Stimulated activated CD4-positive, alpha-beta T cell treated with anti-CD3 and anti-CD28 coated beads, Interleukin-15, amount 100 ng/mL, for 48 hours (primary cell): Measurements from ENCODE around the gene RSPRY1.
"Not testable (repeated sequence)": the region's sequence is repeated elsewhere in the genome, so short reads cannot be mapped to it uniquely, and the experiment has no call there.

Experiments used
- DNase-seq, 2 donors: peaks; one replicate each; pipeline ENCODE4 v3.0.0-alpha.2; 2020; ENCODE audit warnings: low read depth in 2 of 2

RSPRY1 gene

GRCh38 chr16:57186872-57187854 is 1.0 kb downstream of the RSPRY1 start:
- DNase-seq: no peak

DNA sequence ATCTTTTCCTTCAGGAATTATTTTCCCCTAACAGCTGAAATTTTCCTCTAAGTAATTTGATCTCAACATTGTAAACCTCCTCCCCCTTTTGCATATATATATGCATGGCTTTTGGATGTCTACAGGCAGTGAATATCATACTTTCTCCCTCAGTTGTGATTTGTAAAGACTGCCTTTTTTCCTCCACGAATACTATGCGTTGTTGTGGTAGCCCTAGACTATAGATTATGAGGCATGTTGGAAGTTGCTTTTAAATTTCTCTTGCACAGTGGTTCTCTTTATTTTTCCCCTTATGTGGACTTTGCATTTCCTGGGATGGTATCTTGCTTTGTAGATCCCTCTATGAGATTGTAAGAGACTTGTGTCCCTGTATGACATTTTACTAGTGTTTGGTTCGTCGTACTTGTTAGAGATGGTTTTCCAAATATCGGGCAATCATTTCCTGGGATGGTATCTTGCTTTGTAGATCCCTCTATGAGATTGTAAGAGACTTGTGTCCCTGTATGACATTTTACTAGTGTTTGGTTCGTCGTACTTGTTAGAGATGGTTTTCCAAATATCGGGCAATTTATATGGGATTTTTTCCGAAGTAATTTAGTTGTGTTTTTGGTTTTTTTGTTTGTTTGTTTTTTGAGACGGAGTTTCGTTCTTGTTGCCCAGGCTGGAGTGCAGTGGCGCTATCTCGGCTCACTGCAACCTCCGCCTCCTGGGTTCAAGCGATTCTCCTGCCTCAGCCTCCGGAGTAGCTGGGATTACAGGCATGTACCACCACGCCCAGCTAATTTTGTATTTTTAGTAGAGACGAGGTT is 2.0 kb downstream of the RSPRY1 start:
- DNase-seq: not testable (repeated sequence)

DNA sequence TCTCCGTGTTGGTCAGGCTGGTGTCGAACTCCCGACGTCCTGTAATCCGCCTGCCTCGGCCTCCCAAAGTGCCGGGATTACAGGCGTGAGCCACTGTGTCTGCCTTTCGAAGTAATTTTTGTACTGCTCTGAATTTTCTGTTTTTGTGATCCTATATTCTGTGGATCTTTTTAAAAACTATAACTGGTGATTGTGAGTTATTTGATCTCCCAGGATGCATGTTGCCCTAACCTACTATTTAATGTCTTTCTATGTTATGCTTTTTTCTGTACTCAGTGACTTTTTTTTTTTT is 2.5 kb downstream of the RSPRY1 start:
- DNase-seq: no peak

GRCh38 chr16:57189527-57189926 is 3.4 kb downstream of the RSPRY1 start:
- not testable (repeated sequence) for DNase-seq

GRCh38 chr16:57190136-57190535 is 4.0 kb downstream of the RSPRY1 start:
- DNase-seq: no peak

DNA sequence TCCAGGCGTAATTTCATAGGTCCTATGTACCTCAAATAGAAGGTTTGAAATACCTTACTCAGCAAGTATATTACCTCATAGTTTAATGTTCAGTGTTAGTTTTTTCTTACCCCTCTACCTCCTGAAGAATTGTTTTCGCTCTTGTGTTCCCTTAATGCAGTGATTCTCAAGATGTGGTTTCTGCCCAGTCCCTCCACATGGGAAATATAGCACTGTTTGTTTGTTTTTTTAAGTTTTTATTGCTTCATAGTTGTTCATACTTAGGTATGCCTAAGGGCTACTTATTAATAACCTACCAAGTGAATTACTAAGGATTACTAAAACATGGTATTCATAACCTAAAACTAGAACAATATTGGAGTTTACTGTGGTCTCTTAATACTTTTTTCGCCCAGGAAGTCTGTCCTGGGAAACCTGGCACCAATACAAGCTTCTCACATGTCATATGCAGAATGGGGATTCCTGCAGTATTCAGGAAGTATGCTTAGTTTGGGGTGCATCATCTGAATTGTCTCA is 5.0 kb downstream of the RSPRY1 start:
- DNase-seq: no peak

- DNase-seq: no peak
Observed at GRCh38 chr16:57192146-57192545, 6.0 kb downstream of the RSPRY1 start.

- DNase-seq: no peak
Observed at GRCh38 chr16:57192720-57193486, 6.8 kb downstream of the RSPRY1 start.

DNA sequence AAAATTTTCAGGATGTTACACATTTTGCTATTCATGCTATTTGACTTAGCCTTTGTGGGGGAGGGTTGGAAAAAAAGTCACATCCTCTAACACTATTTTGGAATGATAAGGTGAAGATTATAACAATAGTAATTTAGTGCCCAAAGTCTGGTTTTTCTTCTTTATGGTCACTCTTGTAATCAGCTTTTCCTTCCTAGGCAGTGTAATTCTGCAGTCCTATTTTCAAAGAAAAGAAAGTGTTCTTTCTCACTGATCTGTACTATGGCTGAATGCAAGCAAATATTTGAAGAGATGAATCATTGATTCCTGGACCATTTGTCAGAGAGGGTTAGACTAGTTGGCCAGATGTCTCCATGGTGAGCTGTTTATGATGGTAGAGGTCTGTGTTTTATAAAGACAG is 8.4 kb downstream of the RSPRY1 start:
- no peak for DNase-seq

DNA sequence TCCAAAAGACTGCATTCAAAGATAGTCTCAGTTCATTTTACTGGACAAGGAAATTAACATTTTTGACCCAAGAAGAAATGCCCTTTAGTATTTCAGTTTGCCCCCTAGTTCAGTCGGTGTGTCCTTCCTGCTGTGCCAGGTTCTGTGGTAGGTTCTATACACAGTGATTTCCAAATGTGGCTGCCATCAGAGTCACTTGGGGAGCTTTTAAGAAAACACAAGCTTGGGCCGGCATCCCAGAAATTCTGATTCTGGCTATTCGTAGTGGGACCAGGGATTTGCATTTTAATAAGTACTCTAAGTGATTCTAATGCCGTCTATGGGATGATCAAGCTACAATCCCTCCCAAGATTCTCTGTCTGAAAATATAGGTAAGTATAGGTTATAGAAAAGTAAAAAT is 10.2 kb downstream of the RSPRY1 start:
- DNase-seq: no peak

- DNase-seq: no peak
Observed at GRCh38 chr16:57196753-57197152, 10.6 kb downstream of the RSPRY1 start.

DNA sequence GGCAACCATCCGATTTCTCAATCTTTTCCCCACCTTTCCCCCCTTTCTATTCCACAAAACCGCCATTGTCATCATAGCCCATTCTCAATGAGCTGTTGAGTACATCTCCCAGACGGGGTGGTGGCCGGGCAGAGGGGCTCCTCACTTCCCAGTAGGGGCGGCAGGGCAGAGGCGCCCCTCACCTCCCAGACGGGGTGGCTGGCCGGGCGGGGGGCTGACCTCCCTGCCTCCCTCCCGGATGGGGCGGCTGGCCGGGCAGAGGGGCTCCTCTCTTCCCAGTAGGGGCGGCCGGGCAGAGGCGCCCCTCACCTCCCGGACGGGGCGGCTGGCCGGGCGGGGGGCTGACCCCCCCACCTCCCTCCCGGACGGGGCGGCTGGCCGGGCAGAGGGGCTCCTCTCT is 14.2 kb downstream of the RSPRY1 start:
- not testable (repeated sequence) for DNase-seq

DNA sequence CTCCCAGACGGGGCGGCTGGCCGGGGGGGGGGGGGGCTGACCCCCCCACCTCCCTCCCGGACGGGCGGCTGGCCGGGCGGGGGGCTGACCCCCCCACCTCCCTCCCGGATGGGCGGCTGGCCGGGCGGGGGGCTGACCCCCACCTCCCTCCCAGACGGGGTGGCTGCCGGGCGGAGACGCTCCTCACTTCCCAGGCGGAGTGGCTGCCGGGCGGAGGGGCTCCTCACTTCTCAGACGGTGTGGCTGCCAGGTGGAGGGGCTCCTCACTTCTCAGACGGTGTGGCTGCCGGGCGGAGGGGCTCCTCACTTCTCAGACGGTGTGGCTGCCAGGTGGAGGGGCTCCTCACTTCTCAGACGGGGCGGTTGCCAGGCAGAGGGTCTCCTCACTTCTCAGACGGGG is 14.8 kb downstream of the RSPRY1 start:
- DNase-seq: not testable (repeated sequence)

DNA sequence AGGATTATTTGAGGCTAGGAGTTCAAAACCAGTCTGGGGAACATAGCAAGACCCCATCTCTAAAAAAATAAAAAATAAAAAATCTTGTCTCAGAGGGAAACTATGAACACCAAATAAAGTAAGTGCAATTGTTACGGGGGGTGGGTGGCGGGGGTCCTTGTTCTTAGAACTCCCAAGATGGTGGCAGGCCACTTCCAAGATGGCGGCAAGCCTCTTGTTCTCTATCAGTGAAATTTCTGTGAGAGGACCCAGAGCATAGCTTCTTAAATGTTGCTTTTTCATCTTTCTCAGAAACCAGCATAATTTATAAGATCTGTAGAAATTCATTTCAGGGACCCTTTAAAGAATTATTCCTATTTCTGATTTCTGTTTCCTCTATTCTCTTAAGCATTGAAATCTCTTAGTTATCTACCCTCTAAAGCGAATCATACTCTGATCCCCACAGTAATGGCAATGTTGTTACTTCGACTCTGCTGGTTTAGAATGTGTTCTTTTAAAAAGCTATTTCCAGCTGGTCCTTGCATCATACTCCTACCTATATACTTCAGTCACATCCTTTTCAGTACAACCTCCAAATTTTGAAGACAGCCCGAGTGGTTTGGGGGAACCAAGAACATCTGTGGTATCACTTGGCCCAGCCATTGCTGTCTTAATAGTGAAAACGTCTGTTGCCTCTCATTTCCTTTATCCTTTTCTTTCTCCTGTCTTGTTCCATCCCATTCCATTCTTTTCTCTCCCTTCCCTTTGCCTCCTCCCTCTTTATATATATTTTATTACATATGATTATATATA is 16.2 kb downstream of the RSPRY1 start:
- no peak for DNase-seq

DNA sequence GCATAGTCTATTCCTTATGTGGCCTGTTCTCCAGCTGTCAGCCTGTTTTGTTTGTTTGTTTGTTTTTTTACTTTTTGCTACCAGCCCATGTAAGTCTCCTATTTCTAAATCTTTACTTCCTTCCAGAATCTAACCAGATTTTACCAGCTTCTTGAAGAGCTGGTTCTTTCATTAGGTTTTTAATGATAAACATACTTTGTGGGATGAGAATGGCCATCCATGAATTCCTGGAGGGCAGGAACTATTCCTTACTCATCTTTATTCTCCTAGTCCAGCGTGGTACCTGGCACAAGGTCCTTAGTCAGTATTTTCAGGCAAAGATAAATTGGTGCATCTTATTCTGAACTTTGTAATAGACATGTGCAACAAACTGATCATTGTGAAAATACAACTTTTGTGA is 17.3 kb downstream of the RSPRY1 start:
- no peak for DNase-seq

- no peak for DNase-seq
Observed at GRCh38 chr16:57204675-57205074, 18.5 kb downstream of the RSPRY1 start.

DNA sequence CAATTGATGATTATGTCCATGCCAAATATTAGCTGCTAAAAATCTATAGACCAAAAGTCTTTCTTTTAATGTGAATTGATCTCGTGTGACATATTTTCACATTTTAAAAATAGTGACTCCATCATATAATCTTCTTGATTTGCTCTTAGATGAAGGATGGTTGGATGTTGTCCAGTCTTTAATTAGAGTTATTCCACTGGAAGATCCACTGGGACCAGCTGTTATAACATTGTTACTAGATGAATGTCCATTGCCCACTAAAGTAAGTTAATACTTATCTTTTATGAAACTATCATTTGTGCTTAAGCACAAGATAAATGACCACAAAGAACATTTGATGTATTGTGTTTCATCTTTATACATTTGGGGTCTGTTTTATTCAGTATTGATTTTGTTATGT is 22.8 kb downstream of the RSPRY1 start:
- DNase-seq: no peak

DNA sequence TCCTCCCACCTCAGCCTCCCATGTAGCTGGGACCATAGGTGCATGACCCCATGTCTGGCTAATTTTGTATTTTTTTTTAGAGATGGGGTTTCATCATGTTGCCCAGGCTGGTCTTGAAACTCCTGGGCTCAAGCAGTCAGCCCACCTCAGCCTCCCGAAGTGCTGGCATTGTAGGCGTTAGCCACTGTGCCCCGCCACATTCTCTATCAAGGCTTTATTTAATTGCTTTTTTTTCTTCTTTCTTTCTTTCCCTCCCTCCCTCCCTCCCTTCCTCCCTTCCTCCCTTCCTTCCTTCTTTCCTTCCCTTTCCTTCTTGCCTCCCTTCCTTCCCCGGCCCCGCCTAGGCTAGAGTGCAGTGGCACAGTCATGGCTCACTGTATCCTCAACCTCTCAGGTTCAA is 23.7 kb downstream of the RSPRY1 start:
- no peak for DNase-seq

DNA sequence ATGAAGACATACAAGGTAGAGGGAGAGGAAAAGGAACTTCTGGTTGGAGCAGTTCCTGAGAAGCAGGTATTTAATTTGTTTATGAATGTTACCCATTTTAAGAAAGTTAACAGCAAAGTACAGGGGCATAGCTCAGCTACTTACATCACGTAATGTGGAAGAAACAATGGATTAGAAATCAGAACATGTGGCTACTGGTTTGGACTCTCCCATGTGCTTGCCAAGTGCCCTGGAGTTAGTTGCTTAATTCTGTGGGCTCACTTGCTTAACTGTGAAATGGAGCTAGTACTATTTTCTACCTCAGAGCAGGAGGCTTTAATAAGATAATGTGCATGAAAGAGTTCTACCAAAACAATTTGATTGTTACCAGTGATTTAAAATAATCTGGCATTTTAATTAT is 27.3 kb downstream of the RSPRY1 start:
- no peak for DNase-seq

DNA sequence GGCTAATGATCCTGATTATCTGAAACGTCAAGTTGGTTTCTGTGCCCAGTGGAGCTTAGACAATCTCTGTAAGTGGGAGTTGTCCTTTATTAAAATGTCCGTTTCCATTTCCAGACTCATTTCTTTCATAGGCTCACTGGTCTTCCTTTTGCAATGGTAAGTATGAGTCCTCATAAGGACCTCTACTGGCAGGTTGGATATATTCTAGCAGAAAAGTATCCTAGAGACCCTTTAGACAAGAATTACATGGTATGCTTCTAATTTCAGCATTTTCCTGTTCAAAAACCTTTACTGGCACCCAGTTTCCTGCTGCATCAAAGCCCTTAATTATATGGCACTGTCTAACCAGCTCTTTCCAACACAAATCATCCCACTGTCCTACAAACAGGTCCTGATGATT is 30.8 kb downstream of the RSPRY1 start:
- DNase-seq: no peak

DNA sequence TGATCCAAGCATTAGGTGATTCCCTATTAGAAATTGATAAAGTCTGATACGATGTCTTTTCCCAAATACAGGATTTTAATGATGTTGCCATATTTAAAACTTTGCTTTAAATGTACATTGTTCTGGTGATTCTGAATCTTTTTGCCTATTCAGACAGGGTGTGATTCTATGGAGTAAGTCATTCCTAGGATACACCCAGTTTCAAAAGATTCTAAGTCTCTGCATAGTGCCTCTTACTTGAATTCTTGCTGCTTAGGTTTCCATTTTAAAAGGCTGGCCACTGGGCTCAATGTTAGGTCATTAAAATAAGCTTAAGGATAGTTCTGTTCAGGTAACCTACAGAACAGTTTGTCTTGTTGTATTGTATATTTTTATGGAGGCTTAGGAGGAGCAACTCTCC is 36.9 kb downstream of the RSPRY1 start:
- no peak for DNase-seq
